PC-3 (cell line): ENCODE measurements around the gene MRPL37.

ENCODE experiments used
- CTCF ChIP-seq: fragments of 300-600 bp; sonication (generic); conservative IDR thresholded peaks from 2 replicates; pipeline ENCODE4 v1.5.1; 2017; ENCODE audit warnings: antibody characterized with exemption, low read depth, mild to moderate bottlenecking, low read length
- EZH2 ChIP-seq: fragments of 300-600 bp; sonication (generic); IDR thresholded peaks from one replicate; pipeline ENCODE4 v1.6.1; 2017; ENCODE audit warnings: antibody characterized with exemption, mild to moderate bottlenecking, low read length; ENCODE audit not compliant: unreplicated experiment
- EZH2phosphoT487 ChIP-seq: fragments of 300-600 bp; sonication (generic); IDR thresholded peaks from 2 replicates; pipeline ENCODE4 v1.6.1; 2018; ENCODE audit warnings: mild to moderate bottlenecking, antibody characterized with exemption, low read length, borderline replicate concordance

DNA sequence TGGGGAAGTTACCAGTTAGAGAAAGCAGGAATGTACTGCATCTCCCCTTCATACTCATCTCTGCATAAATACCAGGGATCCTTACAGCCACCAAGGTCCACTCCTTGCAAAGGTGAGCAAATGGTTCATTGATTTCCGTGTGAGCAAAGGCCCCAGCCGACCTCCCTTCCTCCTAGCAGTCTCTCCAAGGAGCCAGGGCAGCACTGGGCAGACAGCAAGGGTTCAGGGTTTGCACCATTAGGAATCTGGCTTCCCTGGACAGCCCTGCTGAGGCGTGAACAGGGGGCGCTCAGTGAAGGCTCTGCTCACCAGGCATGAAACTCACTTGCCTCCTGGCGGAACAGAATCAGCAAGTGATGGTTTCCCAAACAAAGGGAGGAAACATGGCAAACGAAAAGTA, 65.7 kb downstream of the MRPL37 start:
- TF ChIP-seq CTCF (no peak), EZH2 (no peak), EZH2phosphoT487 (no peak)
